Measurements from ENCODE around the gene RANBP3.
"Not testable (repeated sequence)": the region's sequence is repeated elsewhere in the genome, so short reads cannot be mapped to it uniquely, and the experiment has no call there.

Gene RANBP3

GRCh38 chr19:5896365-5897076 lies 81.4 kb downstream of the RANBP3 start:
- no peak for DNase-seq

- DNase-seq = no peak
Measured at GRCh38 chr19:5895890-5896289, 82.0 kb downstream of the RANBP3 start.

GRCh38 chr19:5895409-5895808 lies 82.5 kb downstream of the RANBP3 start:
- no peak for DNase-seq

GRCh38 chr19:5894704-5895349 lies 83.1 kb downstream of the RANBP3 start:
- no peak for DNase-seq

- no peak for DNase-seq
Measured at GRCh38 chr19:5893907-5894703, 83.8 kb downstream of the RANBP3 start.

GRCh38 chr19:5893296-5893903 lies 84.5 kb downstream of the RANBP3 start:
- no peak for DNase-seq

- DNase-seq = no peak
Measured at GRCh38 chr19:5892772-5893275, 85.1 kb downstream of the RANBP3 start.

- DNase-seq = peak in 1 of 2 experiments; percentile 22
Measured at GRCh38 chr19:5891938-5892771, 85.8 kb downstream of the RANBP3 start.

- DNase-seq = no peak
Measured at GRCh38 chr19:5891572-5891937, 86.4 kb downstream of the RANBP3 start.

- DNase-seq = no peak
Measured at GRCh38 chr19:5890099-5890498, 87.8 kb downstream of the RANBP3 start.

- DNase-seq = no peak
Measured at GRCh38 chr19:5889288-5889971, 88.5 kb downstream of the RANBP3 start.

GRCh38 chr19:5884065-5884811 lies 93.7 kb downstream of the RANBP3 start:
- not testable (repeated sequence) for DNase-seq

- DNase-seq = not testable (repeated sequence)
Measured at GRCh38 chr19:5883157-5883873, 94.6 kb downstream of the RANBP3 start.

GRCh38 chr19:5882421-5882968 lies 95.4 kb downstream of the RANBP3 start:
- no peak for DNase-seq

- DNase-seq = peak in 1 of 2 experiments; percentile 16
Measured at GRCh38 chr19:5881543-5882299, 96.2 kb downstream of the RANBP3 start.

- no peak for DNase-seq
Measured at GRCh38 chr19:5880604-5881078, 97.3 kb downstream of the RANBP3 start.

- DNase-seq = no peak
Measured at GRCh38 chr19:5880196-5880595, 97.7 kb downstream of the RANBP3 start.

- no peak for DNase-seq
Measured at GRCh38 chr19:5877882-5878281, 100.1 kb downstream of the RANBP3 start.

GRCh38 chr19:5877427-5877826 lies 100.5 kb downstream of the RANBP3 start:
- no peak for DNase-seq

Data from NCI-H526 (cell line).